Epithelial cell of proximal tubule (primary cell): ENCODE measurements around the gene ZNF266. TPM values are rescaled to one million over a fixed set of nuclear protein-coding genes. Genes with fewer than 3 reads are reported as not detected.

ENCODE experiments used
- DNase-seq: peaks from one replicate; pipeline ENCODE4 v3.0.0-alpha.2; 2011; ENCODE audit warnings: low read depth
- H3K4me3 ChIP-seq: 2 replicates; pipeline ENCODE4 v1.5.1; 2011; ENCODE audit warnings: low read depth, mild to moderate bottlenecking, low read length
- CTCF ChIP-seq: conservative IDR thresholded peaks from 2 replicates; pipeline ENCODE4 v1.5.1; 2012; ENCODE audit warnings: low read depth, mild to moderate bottlenecking, low read length
- total RNA-seq: library from RNA; depleted of rRNA; stranded (reverse); fragments of >200 nt; gene quantifications from 2 replicates; pipeline ENCODE4 v1.2.3, GENCODE V29; 2015

The ZNF266 gene
- 5.6 and 9.1 TPM in 2 replicates for total RNA-seq

GRCh38 chr19:9435279-9436268, at the start of gene ZNF266:
Gene ZNF266 (minus strand): TSS chr19:9435573. CDS start chr19:9420089, 15,484 bp downstream.
- peak within 1 kb of the TSS; percentile 79 for H3K4me3 ChIP-seq
- TF ChIP-seq CTCF, result peak; percentile 64
- DNase-seq, result peak; percentile 55

GRCh38 chr19:9485140-9485539, 49.8 kb upstream of the ZNF266 start:
- no peak for DNase-seq
- no peak overlapping the region for H3K4me3 ChIP-seq
- no peak for TF ChIP-seq CTCF

GRCh38 chr19:9474975-9475374, 39.6 kb upstream of the ZNF266 start:
- no peak overlapping the region for H3K4me3 ChIP-seq
- DNase-seq, result no peak
- no peak for TF ChIP-seq CTCF

- DNase-seq, result no peak
- no peak for TF ChIP-seq CTCF
Observed at GRCh38 chr19:9467161-9467560, 31.8 kb upstream of the ZNF266 start.

GRCh38 chr19:9461938-9462337, 26.6 kb upstream of the ZNF266 start:
- no peak overlapping the region for H3K4me3 ChIP-seq
- DNase-seq, result no peak
- TF ChIP-seq CTCF, result no peak

More at GRCh38 chr19:9467161-9467560, 31.8 kb upstream of the ZNF266 start:
- no peak overlapping the region for H3K4me3 ChIP-seq

GRCh38 chr19:9456018-9456689, 20.8 kb upstream of the ZNF266 start:
- TF ChIP-seq CTCF, result no peak
- no peak overlapping the region for H3K4me3 ChIP-seq
- no peak for DNase-seq
